HFFc6 (cell line): ENCODE measurements around the gene ANTXR1. TPM values are rescaled to one million over a fixed set of nuclear protein-coding genes. Genes with fewer than 3 reads are reported as not detected.

Source experiments
- DNase-seq: peaks from one replicate; pipeline ENCODE4 v3.0.0-alpha.2; 2018
- H3K27ac Mint-ChIP-seq: 2 replicates; pipeline ENCODE4 v1.8.0; 2020; ENCODE audit warnings: mild to moderate bottlenecking, mixed read lengths
- H3K27me3 Mint-ChIP-seq: 2 replicates; pipeline ENCODE4 v1.8.0; 2021; ENCODE audit warnings: mild to moderate bottlenecking, moderate library complexity, mixed read lengths; ENCODE audit not compliant: insufficient read depth
- H3K36me3 Mint-ChIP-seq: 2 replicates; pipeline ENCODE4 v1.8.0; 2021; ENCODE audit warnings: low read depth, mixed read lengths
- H3K4me1 Mint-ChIP-seq: 2 replicates; pipeline ENCODE4 v1.8.0; 2020; ENCODE audit warnings: low read depth, mixed read lengths
- H3K4me3 Mint-ChIP-seq: 2 replicates; pipeline ENCODE4 v1.8.0; 2020; ENCODE audit warnings: mild to moderate bottlenecking, moderate library complexity, mixed read lengths
- H3K9me3 Mint-ChIP-seq: 2 replicates; pipeline ENCODE4 v1.8.0; 2020; ENCODE audit warnings: mild to moderate bottlenecking, mixed read lengths
- CTCF ChIP-seq: fragments of 200-600 bp; sonication (generic); IDR thresholded peaks from 2 replicates; pipeline ENCODE4 v1.5.0; 2021; ENCODE audit warnings: antibody characterized with exemption, mild to moderate bottlenecking
- total RNA-seq, 6 experiments: library from RNA; stranded (reverse); fragmentation: NEBNext Ultra II Directional; extraction: Animal tissue kit (Norgen Biotek cat#: 25700); gene quantifications; 2 replicates in 1 of 6; 3 replicates in 5 of 6; pipeline ENCODE4 v1.2.3, GENCODE V29; 2021

Gene ANTXR1
- total RNA-seq, 6 experiments from 2014 or later = 98.0 to 137 (median 124) TPM

GRCh38 chr2:69055688-69056470 lies 42.9 kb downstream of the ANTXR1 start:
- TF ChIP-seq CTCF = no peak
- no peak overlapping the region for H3K27ac Mint-ChIP-seq
- H3K27me3 Mint-ChIP-seq = no peaks in the 10 kb centered on the region; the same call in 1 of the 2 replicates
- peaks cover 27% of the 10 kb centered on the region for H3K36me3 Mint-ChIP-seq
- H3K4me1 Mint-ChIP-seq = peaks cover 26% of the 10 kb centered on the region
- no peak for DNase-seq
- H3K4me3 Mint-ChIP-seq = no peak overlapping the region
- H3K9me3 Mint-ChIP-seq = no peaks in the 10 kb centered on the region

- H3K27ac Mint-ChIP-seq = no peak overlapping the region
- TF ChIP-seq CTCF = no peak
- H3K4me1 Mint-ChIP-seq = peaks cover 36% of the 10 kb centered on the region
- H3K4me3 Mint-ChIP-seq = no peak overlapping the region
- DNase-seq = no peak
- no peaks in the 10 kb centered on the region for H3K9me3 Mint-ChIP-seq
- no peaks in the 10 kb centered on the region; the same call in 1 of the 2 replicates for H3K27me3 Mint-ChIP-seq
- H3K36me3 Mint-ChIP-seq = peaks cover 27% of the 10 kb centered on the region
Observed at GRCh38 chr2:69057660-69058059, 44.7 kb downstream of the ANTXR1 start.

GRCh38 chr2:69059731-69060290 lies 46.8 kb downstream of the ANTXR1 start:
- TF ChIP-seq CTCF = no peak
- Mint-ChIP-seq H3K4me1 (peaks cover 28% of the 10 kb centered on the region), H3K27me3 (no peaks in the 10 kb centered on the region; the same call in 1 of the 2 replicates), H3K36me3 (peaks cover 23% of the 10 kb centered on the region), H3K27ac (no peak overlapping the region), H3K9me3 (no peaks in the 10 kb centered on the region), H3K4me3 (no peak overlapping the region)
- no peak for DNase-seq

GRCh38 chr2:69060938-69061501 lies 48.0 kb downstream of the ANTXR1 start:
- DNase-seq = no peak
- H3K36me3 Mint-ChIP-seq = peaks cover 29% of the 10 kb centered on the region
- no peaks in the 10 kb centered on the region; the same call in 1 of the 2 replicates for H3K27me3 Mint-ChIP-seq
- no peak for TF ChIP-seq CTCF
- H3K9me3 Mint-ChIP-seq = no peaks in the 10 kb centered on the region
- peaks cover 28% of the 10 kb centered on the region for H3K4me1 Mint-ChIP-seq
- H3K27ac Mint-ChIP-seq = 0 out of 2 replicates have a peak overlapping the region, but pooled peaks have one; percentile 2
- H3K4me3 Mint-ChIP-seq = no peak overlapping the region

- no peak for DNase-seq
- Mint-ChIP-seq H3K36me3 (peaks cover 31% of the 10 kb centered on the region), H3K9me3 (no peaks in the 10 kb centered on the region), H3K4me1 (peaks cover 28% of the 10 kb centered on the region), H3K27ac (0 out of 2 replicates have a peak overlapping the region, but pooled peaks have one; percentile 2), H3K4me3 (no peak overlapping the region), H3K27me3 (no peaks in the 10 kb centered on the region; the same call in 1 of the 2 replicates)
- TF ChIP-seq CTCF = peak; percentile 33; the same call in 1 of the 2 replicates
Observed at GRCh38 chr2:69061525-69061924, 48.5 kb downstream of the ANTXR1 start.
